ENCODE measurements around the gene RD3L.
A peak's percentile ranks its signal among the peaks of the same experiment; 100 is the strongest.
"Not testable (repeated sequence)": the region's sequence is repeated elsewhere in the genome, so short reads cannot be mapped to it uniquely, and the experiment has no call there.

The RD3L gene

GRCh38 chr14:103930051-103930604 is 12.2 kb downstream of the RD3L start:
- no peak for DNase-seq (ENCODE audit: low read depth)
- H3K4me3 ChIP-seq (ENCODE audit: low read depth, low read length): no peak overlapping the region
- TF ChIP-seq, protein P1, sequence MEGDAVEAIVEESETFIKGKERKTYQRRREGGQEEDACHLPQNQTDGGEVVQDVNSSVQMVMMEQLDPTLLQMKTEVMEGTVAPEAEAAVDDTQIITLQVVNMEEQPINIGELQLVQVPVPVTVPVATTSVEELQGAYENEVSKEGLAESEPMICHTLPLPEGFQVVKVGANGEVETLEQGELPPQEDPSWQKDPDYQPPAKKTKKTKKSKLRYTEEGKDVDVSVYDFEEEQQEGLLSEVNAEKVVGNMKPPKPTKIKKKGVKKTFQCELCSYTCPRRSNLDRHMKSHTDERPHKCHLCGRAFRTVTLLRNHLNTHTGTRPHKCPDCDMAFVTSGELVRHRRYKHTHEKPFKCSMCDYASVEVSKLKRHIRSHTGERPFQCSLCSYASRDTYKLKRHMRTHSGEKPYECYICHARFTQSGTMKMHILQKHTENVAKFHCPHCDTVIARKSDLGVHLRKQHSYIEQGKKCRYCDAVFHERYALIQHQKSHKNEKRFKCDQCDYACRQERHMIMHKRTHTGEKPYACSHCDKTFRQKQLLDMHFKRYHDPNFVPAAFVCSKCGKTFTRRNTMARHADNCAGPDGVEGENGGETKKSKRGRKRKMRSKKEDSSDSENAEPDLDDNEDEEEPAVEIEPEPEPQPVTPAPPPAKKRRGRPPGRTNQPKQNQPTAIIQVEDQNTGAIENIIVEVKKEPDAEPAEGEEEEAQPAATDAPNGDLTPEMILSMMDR (IDR thresholded peaks at IDR 0.05; ENCODE audit: insufficient read depth, low read depth, low read length, missing control alignments): no peak

GRCh38 chr14:103928011-103928890 is 14.1 kb downstream of the RD3L start, which contains the start of gene TDRD9:
Gene TDRD9 (plus strand): TSS chr14:103928456. CDS start chr14:103928510, 54 bp downstream.
- DNase-seq (ENCODE audit: low read depth): no peak
- no peak within 1 kb of the TSS for H3K4me3 ChIP-seq (ENCODE audit: low read depth, low read length)
- TF ChIP-seq, protein P1 (IDR thresholded peaks at IDR 0.05; ENCODE audit: insufficient read depth, low read depth, low read length, missing control alignments): no peak

GRCh38 chr14:103927566-103927965 is 14.8 kb downstream of the RD3L start:
- no peak for DNase-seq (ENCODE audit: low read depth)
- no peak overlapping the region for H3K4me3 ChIP-seq (ENCODE audit: low read depth, low read length)
- TF ChIP-seq, protein P1 (IDR thresholded peaks at IDR 0.05; ENCODE audit: insufficient read depth, low read depth, low read length, missing control alignments): no peak

- DNase-seq (ENCODE audit: low read depth): no peak
- no peak overlapping the region for H3K4me3 ChIP-seq (ENCODE audit: low read depth, low read length)
- TF ChIP-seq, protein P1 (IDR thresholded peaks at IDR 0.05; ENCODE audit: insufficient read depth, low read depth, low read length, missing control alignments): no peak
Observed at GRCh38 chr14:103925316-103925715, 17.0 kb downstream of the RD3L start.

GRCh38 chr14:103923863-103924262 is 18.5 kb downstream of the RD3L start:
- TF ChIP-seq, protein P1 (IDR thresholded peaks at IDR 0.05; ENCODE audit: insufficient read depth, low read depth, low read length, missing control alignments): no peak
- DNase-seq (ENCODE audit: low read depth): no peak

GRCh38 chr14:103921855-103922200 is 20.5 kb downstream of the RD3L start:
- not testable (repeated sequence) for DNase-seq (ENCODE audit: low read depth); H3K4me3 ChIP-seq (ENCODE audit: low read depth, low read length)

More at GRCh38 chr14:103923863-103924262, 18.5 kb downstream of the RD3L start:
- H3K4me3 ChIP-seq (ENCODE audit: low read depth, low read length): no peak overlapping the region

DNA sequence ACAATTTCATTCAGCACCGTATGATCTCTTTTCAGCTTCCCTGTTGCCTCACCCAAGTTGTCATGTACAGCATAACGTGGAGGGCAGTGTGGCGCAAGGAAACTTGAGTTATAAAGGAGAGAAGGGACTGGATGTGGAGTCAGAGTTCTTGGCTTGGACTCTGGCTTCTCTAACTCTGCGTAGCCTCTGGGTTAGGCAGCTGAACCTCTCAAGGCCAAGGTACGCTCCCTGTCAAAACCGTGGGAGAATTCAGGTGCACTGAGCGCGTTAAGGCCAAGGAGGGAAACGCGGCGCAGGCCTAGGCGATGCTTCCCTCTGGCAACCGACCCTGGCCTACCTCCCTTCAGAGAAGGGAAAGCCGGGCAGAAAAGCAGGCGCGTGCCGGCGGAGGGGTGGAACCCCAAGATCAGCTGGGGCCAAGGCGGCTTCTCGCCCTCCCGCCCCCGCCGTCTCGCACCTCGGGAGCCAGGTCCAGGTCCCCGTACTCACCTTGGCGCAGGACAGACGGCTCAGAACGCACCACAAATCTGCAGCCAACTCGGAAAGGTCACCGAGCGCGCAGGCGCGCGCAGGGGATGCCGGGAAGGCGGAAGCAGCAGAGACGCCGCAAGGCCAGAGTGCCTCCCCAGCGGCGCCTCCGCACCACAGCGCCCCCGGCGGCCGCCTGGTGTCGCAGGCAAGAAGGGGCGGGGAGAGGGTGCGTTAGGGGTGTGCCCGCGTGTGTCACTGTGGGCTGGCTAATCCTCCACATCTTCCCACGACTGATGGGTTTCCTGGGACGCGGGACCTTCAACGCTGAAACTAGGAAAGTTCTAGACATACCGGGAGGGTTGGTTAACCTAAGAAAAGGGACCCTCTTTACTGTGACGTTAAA is 21.1 kb downstream of the RD3L start:
- DNase-seq (ENCODE audit: low read depth): peak; percentile 95
- TF ChIP-seq, protein P1 (IDR thresholded peaks at IDR 0.05; ENCODE audit: insufficient read depth, low read depth, low read length, missing control alignments): peak; percentile 100
- H3K4me3 ChIP-seq (ENCODE audit: low read depth, low read length): peak overlapping the region; percentile 93
